Measurements from ENCODE around the gene ZNRF1. TPM values are rescaled to one million over a fixed set of nuclear protein-coding genes. Genes with fewer than 3 reads are reported as not detected.

The ZNRF1 gene
- total RNA-seq, 4 donors from 2014 or later, result 12.8 to 24.1 (median 19.0) TPM

GRCh38 chr16:75086281-75086680 is 87.5 kb downstream of the ZNRF1 start:
- no peak for TF ChIP-seq POLR2A (IDR thresholded peaks at IDR 0.05)
- TF ChIP-seq, protein P1, sequence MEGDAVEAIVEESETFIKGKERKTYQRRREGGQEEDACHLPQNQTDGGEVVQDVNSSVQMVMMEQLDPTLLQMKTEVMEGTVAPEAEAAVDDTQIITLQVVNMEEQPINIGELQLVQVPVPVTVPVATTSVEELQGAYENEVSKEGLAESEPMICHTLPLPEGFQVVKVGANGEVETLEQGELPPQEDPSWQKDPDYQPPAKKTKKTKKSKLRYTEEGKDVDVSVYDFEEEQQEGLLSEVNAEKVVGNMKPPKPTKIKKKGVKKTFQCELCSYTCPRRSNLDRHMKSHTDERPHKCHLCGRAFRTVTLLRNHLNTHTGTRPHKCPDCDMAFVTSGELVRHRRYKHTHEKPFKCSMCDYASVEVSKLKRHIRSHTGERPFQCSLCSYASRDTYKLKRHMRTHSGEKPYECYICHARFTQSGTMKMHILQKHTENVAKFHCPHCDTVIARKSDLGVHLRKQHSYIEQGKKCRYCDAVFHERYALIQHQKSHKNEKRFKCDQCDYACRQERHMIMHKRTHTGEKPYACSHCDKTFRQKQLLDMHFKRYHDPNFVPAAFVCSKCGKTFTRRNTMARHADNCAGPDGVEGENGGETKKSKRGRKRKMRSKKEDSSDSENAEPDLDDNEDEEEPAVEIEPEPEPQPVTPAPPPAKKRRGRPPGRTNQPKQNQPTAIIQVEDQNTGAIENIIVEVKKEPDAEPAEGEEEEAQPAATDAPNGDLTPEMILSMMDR (IDR thresholded peaks at IDR 0.05), result no peak
- TF ChIP-seq POLR2AphosphoS5 (IDR thresholded peaks at IDR 0.05), result no peak
- no peak for TF ChIP-seq EP300 (IDR thresholded peaks at IDR 0.05)
- WGBS, 2 donors (ENCODE audit: low coverage in 1 of 2), result 33 to 50% methylated on average over 1 of the region's 1 CpG
- Histone ChIP-seq H3K9me3 (no peaks in the 10 kb centered on the region), H3K36me3 (no peaks in the 10 kb centered on the region), H3K4me3 (no peak overlapping the region), H3K27me3 (no peaks in the 10 kb centered on the region), H3K27ac (peak overlapping the region in 3 of 4 donors; percentile 74 to 85 (median 80)), H3K4me1 (peaks cover 10 to 74% (median 26%) of the 10 kb centered on the region in 3 donors)
- ATAC-seq, result no peak

DNA sequence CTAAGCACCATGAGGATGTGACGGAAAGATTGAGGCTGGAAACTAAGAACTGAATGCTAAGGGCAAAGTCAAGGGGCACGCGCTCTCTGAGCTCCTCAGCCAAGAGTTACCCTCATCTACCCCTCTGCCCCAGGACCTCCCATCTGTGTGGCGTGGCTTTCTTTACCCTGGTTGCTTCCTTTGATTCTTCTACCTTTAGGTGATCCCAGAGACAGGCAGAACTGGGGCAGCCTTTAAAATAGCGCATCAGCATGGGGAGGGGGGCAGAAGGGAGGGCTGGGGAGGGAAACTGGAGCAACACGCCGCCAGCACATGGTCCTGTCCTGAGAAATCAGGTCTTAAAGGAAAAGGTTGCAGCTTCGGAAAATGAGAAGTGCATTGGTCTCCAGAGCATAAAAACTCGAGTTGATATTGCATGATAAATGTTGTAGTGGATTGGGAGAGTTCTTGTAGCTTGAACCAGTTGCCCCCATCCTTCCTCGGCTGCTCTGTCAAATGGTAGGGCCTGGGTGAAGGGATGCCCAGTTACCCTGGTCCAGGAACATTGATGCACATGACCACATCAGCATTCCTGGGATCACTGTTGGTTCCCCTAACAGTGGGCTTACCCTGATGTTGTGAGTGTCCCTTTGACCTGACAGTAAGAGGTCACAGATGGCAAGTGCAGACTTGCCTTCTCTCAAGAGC is 88.0 kb downstream of the ZNRF1 start:
- H3K9me3 ChIP-seq, result no peaks in the 10 kb centered on the region
- H3K4me3 ChIP-seq, result no peak overlapping the region
- no peak for TF ChIP-seq EP300 (IDR thresholded peaks at IDR 0.05)
- peaks cover 10 to 79% (median 26%) of the 10 kb centered on the region in 3 donors for H3K4me1 ChIP-seq
- H3K27me3 ChIP-seq, result no peaks in the 10 kb centered on the region
- peak overlapping the region; percentile 24 to 85 (median 77) for H3K27ac ChIP-seq
- WGBS, 2 donors (ENCODE audit: low coverage in 1 of 2), result 61 to 74% methylated on average over 8 to 10 of the region's 10 CpGs
- H3K36me3 ChIP-seq, result no peaks in the 10 kb centered on the region
- no peak for ATAC-seq

GRCh38 chr16:75087375-75087979 is 88.7 kb downstream of the ZNRF1 start:
- peaks cover 10 to 80% (median 26%) of the 10 kb centered on the region in 3 donors for H3K4me1 ChIP-seq
- peak overlapping the region; percentile 24 to 85 (median 77) for H3K27ac ChIP-seq
- peak; percentile 85 for ATAC-seq
- H3K27me3 ChIP-seq, result no peaks in the 10 kb centered on the region
- no peaks in the 10 kb centered on the region for H3K36me3 ChIP-seq
- H3K9me3 ChIP-seq, result no peaks in the 10 kb centered on the region
- peak overlapping the region in 1 of 2 donors; percentile 29 for H3K4me3 ChIP-seq
- WGBS, 2 donors (ENCODE audit: low coverage in 1 of 2), result 0% methylated on average over 2 of the region's 10 CpGs; no CpG with 5 or more reads in 1 of the 2 donors
- no peak for TF ChIP-seq POLR2A (IDR thresholded peaks at IDR 0.05)
- TF ChIP-seq POLR2AphosphoS5 (IDR thresholded peaks at IDR 0.05), result peak; percentile 77
- TF ChIP-seq, protein P1 (IDR thresholded peaks at IDR 0.05), result no peak

DNA sequence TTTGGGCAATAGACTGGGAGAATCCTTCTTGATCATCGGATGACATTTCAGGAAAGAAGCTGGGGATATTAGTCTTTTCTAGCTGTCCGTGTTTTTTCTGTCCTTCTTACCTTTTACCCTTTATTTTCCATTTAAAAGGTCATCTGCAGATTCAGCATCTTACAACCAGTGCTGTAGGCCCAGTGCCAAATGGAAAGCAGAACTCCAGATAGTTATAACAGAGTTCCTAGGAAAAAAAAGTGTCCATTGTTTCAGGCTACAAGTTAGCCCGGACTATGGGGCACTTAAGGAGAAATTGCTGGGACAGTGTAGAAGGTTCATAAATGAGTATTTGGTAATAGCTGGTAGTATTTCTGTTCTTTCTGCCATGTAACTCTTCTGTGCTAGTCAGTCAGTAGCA is 89.4 kb downstream of the ZNRF1 start:
- H3K4me1 ChIP-seq, result peaks cover 10 to 75% (median 26%) of the 10 kb centered on the region in 3 donors
- no peaks in the 10 kb centered on the region for H3K9me3 ChIP-seq
- TF ChIP-seq POLR2AphosphoS5 (IDR thresholded peaks at IDR 0.05) (no peak), POLR2A (IDR thresholded peaks at IDR 0.05) (no peak)
- H3K27me3 ChIP-seq, result no peaks in the 10 kb centered on the region
- no peaks in the 10 kb centered on the region for H3K36me3 ChIP-seq
- no peak for ATAC-seq
- no peak overlapping the region for H3K4me3 ChIP-seq
- peak overlapping the region; percentile 6 to 85 (median 77) for H3K27ac ChIP-seq
- 26 to 45% methylated on average over 3 of the region's 3 CpGs for WGBS, 2 donors (ENCODE audit: low coverage in 1 of 2)

- 50 to 100% methylated on average over 2 to 7 of the region's 8 CpGs for WGBS, 2 donors (ENCODE audit: low coverage in 1 of 2)
- ATAC-seq, result no peak
- peaks cover 0 to 6% of the 10 kb centered on the region in 2 donors for H3K36me3 ChIP-seq
- H3K27me3 ChIP-seq, result no peaks in the 10 kb centered on the region
- peaks cover 10 to 68% (median 26%) of the 10 kb centered on the region in 3 donors for H3K4me1 ChIP-seq
- H3K27ac ChIP-seq, result peak overlapping the region in 2 of 4 donors; percentile 74 to 80
- H3K9me3 ChIP-seq, result no peaks in the 10 kb centered on the region
- no peak overlapping the region for H3K4me3 ChIP-seq
- TF ChIP-seq, protein P1 (IDR thresholded peaks at IDR 0.05), result no peak
- TF ChIP-seq EP300 (IDR thresholded peaks at IDR 0.05) (no peak), POLR2AphosphoS5 (IDR thresholded peaks at IDR 0.05) (no peak), POLR2A (IDR thresholded peaks at IDR 0.05) (no peak)
These were observed 90.1 kb downstream of the ZNRF1 start for GRCh38 chr16:75088934-75089333.
